ENCODE data around the gene VDR. TPM values are rescaled to one million over a fixed set of nuclear protein-coding genes. Genes with fewer than 3 reads are reported as not detected.

The VDR gene
- total and polyA plus RNA-seq, 2 donors (not counting 1 experiment from before 2014, with no cell fraction given) = 0.37 to 0.42 TPM

- Mint-ChIP-seq H3K9me3 (ENCODE audit: insufficient read depth) (no peaks in the 10 kb centered on the region), H3K4me3 (no peak overlapping the region), H3K4me1 (peaks cover 6% of the 10 kb centered on the region), H3K27me3 (no peaks in the 10 kb centered on the region), H3K27ac (no peak overlapping the region)
- ChIA-PET POLR2A (interaction anchor here (0.5 kb wide), 1 partner anchor 105 kb away, joined by 8 read pairs; no protein-coding TSS in a partner anchor), CTCF (no interaction called here)
- H3K4me2 ChIP-seq (replicated peaks; ENCODE audit: low read depth, low read length, poor library complexity, severe bottlenecking) = no peak overlapping the region
- H3K27me3 ChIP-seq (replicated peaks in 1 of 4; ENCODE audit: control extremely low read depth in 1 of 4, control insufficient read depth in 3 of 4, insufficient read depth in 4 of 4, low read length in 3 of 4) = no peaks in the 10 kb centered on the region
- H2AFZ ChIP-seq (ENCODE audit: insufficient read depth, low read depth, low read length, poor library complexity, severe bottlenecking) = no peak overlapping the region
- no peaks in the 10 kb centered on the region for H3K79me2 ChIP-seq (ENCODE audit: control insufficient read depth, insufficient read depth, low read length)
- intact Hi-C loops (cut with micrococcal nuclease) = no loop called here
- WGBS (ENCODE audit: insufficient coverage) = 99% methylated on average over 6 of the region's 7 CpGs
- ATAC-seq (ENCODE audit: low read depth) (no peak), DNase-seq (no peak)
- TF ChIP-seq EZH2 (IDR thresholded peaks at IDR 0.05; ENCODE audit: borderline replicate concordance, insufficient read depth, low read depth, low read length, poor library complexity, severe bottlenecking) (no peak), CTCF (IDR thresholded peaks at IDR 0.05) (no peak)
- H3K9me3 ChIP-seq (ENCODE audit: control extremely low read depth in 1 of 3, control insufficient read depth in 2 of 3, insufficient read depth in 1 of 3, low read length in 2 of 3) = no peaks in the 10 kb centered on the region
- H3K36me3 ChIP-seq (replicated peaks in 1 of 2; ENCODE audit: control extremely low read depth in 1 of 2, control insufficient read depth in 1 of 2, extremely low read depth in 1 of 2, insufficient read depth in 2 of 2, low read length in 1 of 2) = no peaks in the 10 kb centered on the region
- H3K4me3 ChIP-seq (ENCODE audit: control extremely low read depth in 1 of 5, extremely low read depth in 1 of 5, insufficient read depth in 1 of 5, low read depth in 2 of 5, low read length in 4 of 5) = no peak overlapping the region
- H3K27ac ChIP-seq (ENCODE audit: low read length in 2 of 2) = no peak overlapping the region
- H3K4me1 ChIP-seq (ENCODE audit: control insufficient read depth in 2 of 2, insufficient read depth in 2 of 2, low read length in 2 of 2) = peaks cover 6 to 8% of the 10 kb centered on the region in 2 donors
- H3K9ac ChIP-seq (ENCODE audit: low read length) = no peak overlapping the region
- H4K20me1 ChIP-seq (ENCODE audit: control insufficient read depth, insufficient read depth, low read length, poor library complexity, severe bottlenecking) = no peaks in the 10 kb centered on the region
Observed at GRCh38 chr12:47862881-47863280, 41.9 kb downstream of the VDR start.

- Histone ChIP-seq H3K9me3 (ENCODE audit: control extremely low read depth in 1 of 3, control insufficient read depth in 2 of 3, insufficient read depth in 1 of 3, low read length in 2 of 3) (no peaks in the 10 kb centered on the region), H3K27me3 (replicated peaks in 1 of 4; ENCODE audit: control extremely low read depth in 1 of 4, control insufficient read depth in 3 of 4, insufficient read depth in 4 of 4, low read length in 3 of 4) (no peaks in the 10 kb centered on the region), H2AFZ (ENCODE audit: insufficient read depth, low read depth, low read length, poor library complexity, severe bottlenecking) (no peak overlapping the region), H3K4me2 (replicated peaks; ENCODE audit: low read depth, low read length, poor library complexity, severe bottlenecking) (no peak overlapping the region), H3K4me1 (ENCODE audit: control insufficient read depth in 2 of 2, insufficient read depth in 2 of 2, low read length in 2 of 2) (peaks cover under 1 to 2% of the 10 kb centered on the region in 2 donors), H3K36me3 (replicated peaks in 1 of 2; ENCODE audit: control extremely low read depth in 1 of 2, control insufficient read depth in 1 of 2, extremely low read depth in 1 of 2, insufficient read depth in 2 of 2, low read length in 1 of 2) (no peaks in the 10 kb centered on the region), H3K9ac (ENCODE audit: low read length) (no peak overlapping the region), H4K20me1 (ENCODE audit: control insufficient read depth, insufficient read depth, low read length, poor library complexity, severe bottlenecking) (no peaks in the 10 kb centered on the region), H3K27ac (ENCODE audit: low read length in 2 of 2) (no peak overlapping the region), H3K79me2 (ENCODE audit: control insufficient read depth, insufficient read depth, low read length) (no peaks in the 10 kb centered on the region), H3K4me3 (ENCODE audit: control extremely low read depth in 1 of 5, extremely low read depth in 1 of 5, insufficient read depth in 1 of 5, low read depth in 2 of 5, low read length in 4 of 5) (no peak overlapping the region)
- WGBS (ENCODE audit: insufficient coverage) = no CpG with 5 or more reads among the region's 5 CpGs
- POLR2A ChIA-PET = interaction anchor here (0.5 kb wide), 1 partner anchor 104 kb away, joined by 8 read pairs; no protein-coding TSS in a partner anchor
- Mint-ChIP-seq H3K27me3 (no peaks in the 10 kb centered on the region), H3K27ac (no peak overlapping the region), H3K4me1 (peaks cover under 1% of the 10 kb centered on the region), H3K9me3 (ENCODE audit: insufficient read depth) (no peaks in the 10 kb centered on the region), H3K4me3 (no peak overlapping the region)
- CTCF ChIA-PET = no interaction called here
- no peak for ATAC-seq (ENCODE audit: low read depth)
- DNase-seq = no peak
- intact Hi-C loops (cut with micrococcal nuclease) = no loop called here
- TF ChIP-seq EZH2 (IDR thresholded peaks at IDR 0.05; ENCODE audit: borderline replicate concordance, insufficient read depth, low read depth, low read length, poor library complexity, severe bottlenecking) = no peak
- TF ChIP-seq CTCF (IDR thresholded peaks at IDR 0.05) = no peak
Observed at GRCh38 chr12:47862167-47862750, 42.5 kb downstream of the VDR start.
